GM23338 (cell line): ENCODE measurements around the gene ZNF879. TPM values are rescaled to one million over a fixed set of nuclear protein-coding genes. Genes with fewer than 3 reads are reported as not detected.

Source experiments
- ATAC-seq: fragments of 200-7000 bp; cut with Tn5 transposase; 3 replicates; pipeline ENCODE4 v1.9.1; 2020
- DNase-seq: peaks from one replicate; pipeline ENCODE4 v3.0.0-alpha.2; 2015; ENCODE audit warnings: low spot score
- H2AFZ ChIP-seq: fragments of 200-600 bp; sonication (generic); 2 replicates; pipeline ENCODE4 v1.8.0; 2016; ENCODE audit warnings: antibody characterized with exemption, mild to moderate bottlenecking, moderate library complexity
- H3F3A ChIP-seq: fragments of 200-600 bp; sonication (generic); replicated peaks from 2 replicates; pipeline ENCODE4 v1.8.0; 2017; ENCODE audit warnings: antibody characterized with exemption, mixed run types, low read depth
- H3K27ac ChIP-seq: fragments of 200-600 bp; sonication (generic); 2 replicates; pipeline ENCODE4 v1.6.1; 2016; ENCODE audit warnings: low read depth
- H3K27me3 ChIP-seq: fragments of 200-600 bp; sonication (generic); 2 replicates; pipeline ENCODE4 v1.8.0; 2016; ENCODE audit warnings: mild to moderate bottlenecking, mixed run types, moderate library complexity; ENCODE audit not compliant: insufficient read depth
- H3K36me3 ChIP-seq: fragments of 200-600 bp; sonication (generic); 2 replicates; pipeline ENCODE4 v1.8.0; 2016; ENCODE audit warnings: mild to moderate bottlenecking; ENCODE audit not compliant: insufficient read depth
- H3K4me1 ChIP-seq: fragments of 200-600 bp; sonication (generic); 2 replicates; pipeline ENCODE4 v1.8.0; 2016; ENCODE audit warnings: mild to moderate bottlenecking, moderate library complexity; ENCODE audit not compliant: insufficient read depth
- H3K4me2 ChIP-seq: fragments of 200-600 bp; sonication (generic); 2 replicates; pipeline ENCODE4 v1.7.1; 2017; ENCODE audit warnings: mixed run types
- H3K4me3 ChIP-seq: fragments of 200-600 bp; sonication (generic); 2 replicates; pipeline ENCODE4 v1.6.1; 2016; ENCODE audit warnings: mixed run types
- H3K79me2 ChIP-seq: fragments of 200-600 bp; sonication (generic); replicated peaks from 2 replicates; pipeline ENCODE4 v1.8.0; 2017; ENCODE audit warnings: mild to moderate bottlenecking; ENCODE audit not compliant: insufficient read depth
- H3K9me2 ChIP-seq: fragments of 200-600 bp; sonication (generic); 2 replicates; pipeline ENCODE4 v1.8.0; 2017; ENCODE audit not compliant: insufficient read depth
- H4K20me1 ChIP-seq: fragments of 200-600 bp; sonication (generic); replicated peaks from 2 replicates; pipeline ENCODE4 v1.8.0; 2017; ENCODE audit warnings: mild to moderate bottlenecking; ENCODE audit not compliant: insufficient read depth
- H3K27ac Mint-ChIP-seq: 2 replicates; pipeline ENCODE4 v1.8.0; 2020; ENCODE audit warnings: inconsistent platforms, mild to moderate bottlenecking, moderate library complexity, mixed read lengths
- H3K27me3 Mint-ChIP-seq: 3 replicates; pipeline ENCODE4 v1.8.0; 2022; ENCODE audit warnings: low read depth, mild to moderate bottlenecking, moderate library complexity, mixed read lengths, inconsistent platforms; ENCODE audit not compliant: insufficient read depth, poor library complexity
- H3K36me3 Mint-ChIP-seq: 3 replicates; pipeline ENCODE4 v1.8.0; 2021; ENCODE audit warnings: low read depth, mild to moderate bottlenecking, inconsistent platforms, moderate library complexity, mixed read lengths
- H3K4me1 Mint-ChIP-seq: 3 replicates; pipeline ENCODE4 v1.8.0; 2020; ENCODE audit warnings: mild to moderate bottlenecking, inconsistent platforms, mixed read lengths
- H3K4me3 Mint-ChIP-seq: 3 replicates; pipeline ENCODE4 v1.8.0; 2021; ENCODE audit warnings: moderate library complexity, mild to moderate bottlenecking, inconsistent platforms, mixed read lengths
- H3K9me3 Mint-ChIP-seq: 3 replicates; pipeline ENCODE4 v1.8.0; 2020; ENCODE audit warnings: moderate library complexity, mild to moderate bottlenecking, inconsistent platforms, mixed read lengths
- CTCF ChIP-seq, 2 experiments: fragments of 200-600 bp in 1 of 2; sonication (generic) in 1 of 2; conservative IDR thresholded peaks; 2 replicates each; pipeline versions ENCODE4 v1.5.1 to v1.6.1; 2016 to 2017; ENCODE audit warnings: antibody characterized with exemption in 2 of 2, low read depth in 2 of 2, mild to moderate bottlenecking in 2 of 2, moderate library complexity in 1 of 2
- ETS1 ChIP-seq: IDR thresholded peaks from 2 replicates; pipeline ENCODE4 v1.6.1; 2016; ENCODE audit warnings: antibody characterized with exemption
- EZH2 ChIP-seq: fragments of 200-600 bp; sonication (generic); IDR thresholded peaks from one replicate; pipeline ENCODE4 v1.8.0; 2017; ENCODE audit warnings: antibody characterized with exemption, mild to moderate bottlenecking, low read depth; ENCODE audit not compliant: unreplicated experiment
- JUNB ChIP-seq: IDR thresholded peaks from one replicate; pipeline ENCODE4 v1.6.1; 2016; ENCODE audit warnings: antibody characterized with exemption; ENCODE audit not compliant: unreplicated experiment
- NANOG ChIP-seq: IDR thresholded peaks from 2 replicates; pipeline ENCODE4 v1.6.1; 2016; ENCODE audit warnings: antibody characterized with exemption, borderline replicate concordance
- POLR2AphosphoS5 ChIP-seq: IDR thresholded peaks from 2 replicates; pipeline ENCODE4 v1.6.1; 2016; ENCODE audit warnings: antibody characterized with exemption, low read depth
- STAT1 ChIP-seq: IDR thresholded peaks from one replicate; pipeline ENCODE4 v1.6.1; 2016; ENCODE audit warnings: antibody characterized with exemption; ENCODE audit not compliant: unreplicated experiment
- ZNF114 ChIP-seq: fragments of 250-450 bp; sonication (Bioruptor Pico); IDR thresholded peaks from 2 replicates; pipeline ENCODE4 v1.5.0; 2020; ENCODE audit warnings: mild to moderate bottlenecking, moderate library complexity
- ZNF331 ChIP-seq: fragments of 250-450 bp; sonication (Bioruptor Pico); IDR thresholded peaks from 2 replicates; pipeline ENCODE4 v1.5.0; 2020; ENCODE audit warnings: low read depth, mild to moderate bottlenecking, moderate library complexity
- polyA plus RNA-seq: library from polyadenylated mRNA; unstranded; fragments of >200 nt; fragmentation: Nextera tagmentation; extraction: Ambion mirVana; gene quantifications from 2 replicates; pipeline ENCODE4 v1.2.1, GENCODE V29; 2016
- total RNA-seq: library from RNA; depleted of rRNA; stranded (reverse); fragments of >200 nt; shearing (Covaris generic); gene quantifications from 2 replicates; pipeline ENCODE4 v1.2.3, GENCODE V29; 2014

Gene ZNF879
- total and polyA plus RNA-seq, 2 experiments from 2014 or later, result 3.5 to 3.9 TPM

- no peaks in the 10 kb centered on the region for H3F3A ChIP-seq
- peaks cover 3% of the 10 kb centered on the region; the same call in 1 of the 2 replicates for H3K9me2 ChIP-seq
- ATAC-seq (no peak), DNase-seq (no peak)
- H3K4me3 Mint-ChIP-seq, result peak overlapping the region; percentile 79
- peaks cover 14% of the 10 kb centered on the region; the same call in 1 of the 2 replicates for H3K27me3 ChIP-seq
- H4K20me1 ChIP-seq, result no peaks in the 10 kb centered on the region
- no peaks in the 10 kb centered on the region for H3K36me3 ChIP-seq
- no peaks in the 10 kb centered on the region; the same call in 1 of the 2 replicates for H3K4me1 ChIP-seq
- no peak for TF ChIP-seq EZH2
- TF ChIP-seq POLR2AphosphoS5, result no peak
- no peak for TF ChIP-seq JUNB
- TF ChIP-seq ETS1, result no peak
- TF ChIP-seq STAT1, result no peak
- no peak for TF ChIP-seq ZNF114 (CRISPR knock-in tag)
- no peak for TF ChIP-seq ZNF331
- H2AFZ ChIP-seq, result peak overlapping the region; percentile 95
- peaks cover 63% of the 10 kb centered on the region for H3K36me3 Mint-ChIP-seq
- no peaks in the 10 kb centered on the region; the same call in 2 of the 3 replicates for H3K4me1 Mint-ChIP-seq
- no peaks in the 10 kb centered on the region for H3K79me2 ChIP-seq
- H3K4me3 ChIP-seq, result peak overlapping the region; percentile 78
- peak overlapping the region; percentile 90 for H3K4me2 ChIP-seq
- H3K27me3 Mint-ChIP-seq, result peaks cover 9% of the 10 kb centered on the region
- H3K27ac Mint-ChIP-seq, result no peak overlapping the region
- H3K27ac ChIP-seq, result no peak overlapping the region
- H3K9me3 Mint-ChIP-seq, result peaks cover 72% of the 10 kb centered on the region
Observed at GRCh38 chr5:179061025-179061424, 37.4 kb downstream of the ZNF879 start.

GRCh38 chr5:179065703-179066102 is 42.1 kb downstream of the ZNF879 start:
- no peak for ATAC-seq
- no peaks in the 10 kb centered on the region for H3F3A ChIP-seq
- Mint-ChIP-seq H3K4me1 (no peaks in the 10 kb centered on the region), H3K36me3 (peaks cover 92% of the 10 kb centered on the region), H3K27ac (no peak overlapping the region), H3K4me3 (no peak overlapping the region), H3K27me3 (peaks cover 3% of the 10 kb centered on the region), H3K9me3 (peaks cover 87% of the 10 kb centered on the region)
- no peak overlapping the region for H3K4me2 ChIP-seq
- peaks cover 6% of the 10 kb centered on the region; the same call in 1 of the 2 replicates for H3K27me3 ChIP-seq
- peak; percentile 20 for DNase-seq
- H3K79me2 ChIP-seq, result no peaks in the 10 kb centered on the region
- H3K36me3 ChIP-seq, result no peaks in the 10 kb centered on the region; the same call in 1 of the 2 replicates
- H3K4me3 ChIP-seq, result no peak overlapping the region
- no peak overlapping the region for H3K27ac ChIP-seq
- no peaks in the 10 kb centered on the region for H4K20me1 ChIP-seq
- no peak for TF ChIP-seq ETS1
- TF ChIP-seq EZH2, result no peak
- TF ChIP-seq CTCF (conservative IDR thresholded peaks at IDR 0.05; ENCODE audit: low read depth in 2 of 2), result peak in 1 of 2 experiments; percentile 42; a peak in 2 of 4 replicates
- TF ChIP-seq NANOG, result no peak
- TF ChIP-seq STAT1, result no peak
- H2AFZ ChIP-seq, result no peak overlapping the region
- H3K4me1 ChIP-seq, result no peaks in the 10 kb centered on the region; the same call in 1 of the 2 replicates
- H3K9me2 ChIP-seq, result no peaks in the 10 kb centered on the region
